IMR-90 (cell line): ENCODE results near the gene FES. TPM values are rescaled to one million over a fixed set of nuclear protein-coding genes. Genes with fewer than 3 reads are reported as not detected.

Source experiments
- ATAC-seq: fragments of 200-7000 bp; cut with Tn5 transposase; 2 replicates; pipeline ENCODE4 v1.9.1; 2020; ENCODE audit warnings: low read depth, mild to moderate bottlenecking, moderate library complexity
- BruUV-seq: library from RNA; stranded (reverse); fragments of 400-500 nt; replicated peaks from 2 replicates; lab custom pipeline; 2021; lab: Mats Ljungman, UMichigan
- CTCF ChIA-PET: fragments of 300-600 bp; formaldehyde crosslinking; extraction: SDS; loops from one replicate; lab custom pipeline; 2021; ENCODE audit warnings: antibody characterized with exemption; lab: Yijun Ruan, JAX
- POLR2A ChIA-PET: fragments of 300-600 bp; sonication (Branson Sonifier 250); formaldehyde crosslinking; loops from one replicate; lab custom pipeline; 2022; ENCODE audit warnings: antibody characterized with exemption; ENCODE audit not compliant: unreplicated experiment; lab: Charles Lee
- DNase-seq: peaks from one replicate; pipeline ENCODE4 v3.0.0; 2013
- H2AFZ ChIP-seq: replicated peaks from 2 replicates; pipeline ENCODE3; 2013; ENCODE audit warnings: low read length, mild to moderate bottlenecking; ENCODE audit not compliant: poor library complexity
- H2AK5ac ChIP-seq: 2 replicates; pipeline ENCODE4 v1.6.1; 2013; ENCODE audit warnings: low read depth, low read length, inconsistent platforms
- H2AK9ac ChIP-seq: replicated peaks from 2 replicates; pipeline ENCODE3; 2013; ENCODE audit warnings: mild to moderate bottlenecking, low read depth, low read length, moderate library complexity; ENCODE audit not compliant: poor library complexity
- H2BK120ac ChIP-seq: 2 replicates; pipeline ENCODE4 v1.6.1; 2013; ENCODE audit warnings: low read depth, low read length, inconsistent platforms
- H2BK15ac ChIP-seq: 3 replicates; pipeline ENCODE4 v1.6.1; 2013; ENCODE audit warnings: low read depth, low read length, inconsistent platforms
- H2BK20ac ChIP-seq: 2 replicates; pipeline ENCODE4 v1.6.1; 2013; ENCODE audit warnings: low read depth, mild to moderate bottlenecking, inconsistent platforms, low read length, moderate library complexity
- H2BK5ac ChIP-seq: 2 replicates; pipeline ENCODE4 v1.6.1; 2013; ENCODE audit warnings: mild to moderate bottlenecking, low read depth, low read length, inconsistent platforms; ENCODE audit not compliant: poor library complexity, severe bottlenecking
- H3K14ac ChIP-seq: replicated peaks from 2 replicates; pipeline ENCODE4 v1.6.1; 2013; ENCODE audit warnings: low read depth, low read length, inconsistent platforms
- H3K18ac ChIP-seq: 2 replicates; pipeline ENCODE4 v1.6.1; 2013; ENCODE audit warnings: low read depth, low read length, control low read depth
- H3K23ac ChIP-seq: 2 replicates; pipeline ENCODE4 v1.6.1; 2013; ENCODE audit warnings: low read depth, low read length, inconsistent platforms
- H3K27ac ChIP-seq: 2 replicates; pipeline ENCODE4 v1.5.1; 2013; ENCODE audit warnings: mild to moderate bottlenecking, control low read depth, low read length; ENCODE audit not compliant: insufficient read depth
- H3K27me3 ChIP-seq: 2 replicates; pipeline ENCODE4 v1.6.1; 2013; ENCODE audit warnings: low read length; ENCODE audit not compliant: control insufficient read depth, insufficient read depth
- H3K36me3 ChIP-seq: 2 replicates; pipeline ENCODE4 v1.6.1; 2013; ENCODE audit warnings: low read length, mixed read lengths; ENCODE audit not compliant: control insufficient read depth, insufficient read depth
- H3K4ac ChIP-seq: 2 replicates; pipeline ENCODE4 v1.6.1; 2013; ENCODE audit warnings: low read depth, low read length, inconsistent platforms
- H3K4me1 ChIP-seq: 2 replicates; pipeline ENCODE4 v1.6.1; 2013; ENCODE audit warnings: low read length, mixed read lengths; ENCODE audit not compliant: control insufficient read depth, insufficient read depth
- H3K4me2 ChIP-seq: 2 replicates; pipeline ENCODE4 v1.6.1; 2013; ENCODE audit warnings: low read depth, mild to moderate bottlenecking, control low read depth, low read length, moderate library complexity
- H3K4me3 ChIP-seq: 2 replicates; pipeline ENCODE4 v1.5.1; 2013; ENCODE audit warnings: low read depth, mild to moderate bottlenecking, control low read depth, low read length, moderate library complexity; ENCODE audit not compliant: insufficient read depth
- H3K56ac ChIP-seq: 2 replicates; pipeline ENCODE4 v1.6.1; 2013; ENCODE audit warnings: low read length, inconsistent platforms; ENCODE audit not compliant: insufficient read depth; ENCODE audit errors: extremely low read depth
- H3K79me1 ChIP-seq, 2 experiments: 2 replicates each; pipeline ENCODE4 v1.6.1; 2013; ENCODE audit warnings: low read length in 2 of 2, inconsistent platforms in 1 of 2, low read depth in 1 of 2
- H3K9ac ChIP-seq: 2 replicates; pipeline ENCODE4 v1.6.1; 2013; ENCODE audit warnings: low read depth, low read length, control low read depth
- H3K9me1 ChIP-seq: 2 replicates; pipeline ENCODE4 v1.6.1; 2013; ENCODE audit warnings: low read length, inconsistent platforms; ENCODE audit not compliant: insufficient read depth
- H3K9me3 ChIP-seq: 2 replicates; pipeline ENCODE4 v1.6.1; 2013; ENCODE audit warnings: low read length; ENCODE audit not compliant: control insufficient read depth, insufficient read depth
- H4K20me1 ChIP-seq: 2 replicates; pipeline ENCODE4 v1.6.1; 2013; ENCODE audit warnings: low read length, inconsistent platforms; ENCODE audit not compliant: insufficient read depth
- H4K5ac ChIP-seq: 2 replicates; pipeline ENCODE4 v1.6.1; 2013; ENCODE audit warnings: mild to moderate bottlenecking, low read depth, low read length, control low read depth
- H4K8ac ChIP-seq, 2 experiments: 2 replicates each; pipeline ENCODE4 v1.6.1; 2013; ENCODE audit warnings: low read depth in 2 of 2, low read length in 2 of 2, control low read depth in 1 of 2, inconsistent platforms in 1 of 2
- H4K91ac ChIP-seq: 2 replicates; pipeline ENCODE4 v1.6.1; 2013; ENCODE audit warnings: low read depth, low read length, inconsistent platforms; ENCODE audit not compliant: insufficient read depth
- BHLHE40 ChIP-seq: fragments of 150-350 bp; IDR thresholded peaks from 2 replicates; pipeline ENCODE4 v1.6.1; 2016; ENCODE audit warnings: mild to moderate bottlenecking, low read depth, low read length
- CEBPB ChIP-seq: IDR thresholded peaks from 2 replicates; pipeline ENCODE4 v1.6.1; 2012; ENCODE audit warnings: low read depth, low read length, improper control_type of control experiment
- CHD1 ChIP-seq: IDR thresholded peaks from 2 replicates; pipeline ENCODE4 v1.6.1; 2012; ENCODE audit warnings: low read depth, low read length, improper control_type of control experiment
- FOS ChIP-seq: fragments of 150-350 bp; IDR thresholded peaks from 2 replicates; pipeline ENCODE4 v1.6.1; 2016; ENCODE audit warnings: low read depth, low read length
- MAFK ChIP-seq: IDR thresholded peaks from 2 replicates; pipeline ENCODE4 v1.6.1; 2012; ENCODE audit warnings: low read depth, low read length, improper control_type of control experiment
- MAZ ChIP-seq: IDR thresholded peaks from 2 replicates; pipeline ENCODE4 v1.6.1; 2012; ENCODE audit warnings: low read depth, mild to moderate bottlenecking, low read length, improper control_type of control experiment, moderate library complexity, borderline replicate concordance
- MXI1 ChIP-seq: IDR thresholded peaks from 2 replicates; pipeline ENCODE4 v1.6.1; 2012; ENCODE audit warnings: low read depth, mild to moderate bottlenecking, low read length, moderate library complexity, borderline replicate concordance
- NFE2L2 ChIP-seq: fragments of 150-350 bp; IDR thresholded peaks from 2 replicates; pipeline ENCODE4 v1.6.1; 2016; ENCODE audit warnings: low read depth, mild to moderate bottlenecking, low read length
- POLR2A ChIP-seq: IDR thresholded peaks from 2 replicates; pipeline ENCODE4 v1.6.1; 2012; ENCODE audit warnings: mild to moderate bottlenecking, low read depth, low read length
- RAD21 ChIP-seq: IDR thresholded peaks from 2 replicates; pipeline ENCODE4 v1.6.1; 2012; ENCODE audit warnings: low read length, improper control_type of control experiment
- RCOR1 ChIP-seq: IDR thresholded peaks from 2 replicates; pipeline ENCODE4 v1.6.1; 2012; ENCODE audit warnings: mild to moderate bottlenecking, low read length, improper control_type of control experiment; ENCODE audit not compliant: insufficient replicate concordance
- RFX5 ChIP-seq: IDR thresholded peaks from 2 replicates; pipeline ENCODE4 v1.8.0; 2012; ENCODE audit warnings: low read depth, mild to moderate bottlenecking, low read length, moderate library complexity
- SMC3 ChIP-seq: fragments of 150-350 bp; IDR thresholded peaks from 2 replicates; pipeline ENCODE4 v1.6.1; 2016; ENCODE audit warnings: low read depth, mild to moderate bottlenecking, antibody characterized with exemption, low read length, moderate library complexity
- USF2 ChIP-seq: fragments of 150-350 bp; IDR thresholded peaks from 2 replicates; pipeline ENCODE4 v1.6.1; 2017; ENCODE audit warnings: mild to moderate bottlenecking, antibody characterized with exemption, low read length, low read depth
- WGBS, 2 experiments: methylation state at CpG; one replicate each; pipeline versions ENCODE4 v1.1.5 to v1.1.7; 2013; ENCODE audit warnings: missing lambda C conversion rate in 2 of 2; ENCODE audit not compliant: insufficient read length in 1 of 2; ENCODE audit errors: extremely low coverage in 2 of 2; 5-methylcytosine and 5-hydroxymethylcytosine counted together
- dilution Hi-C: fragments of 300-500 bp; cut with HindIII; formaldehyde crosslinking; loops from one replicate; pipeline ENCODE4 v1.14.3; 2018; ENCODE audit warnings: low sequenced_read_pairs; ENCODE audit not compliant: unreplicated experiment
- in situ Hi-C: fragments of 300-500 bp; cut with MboI; formaldehyde crosslinking; loops from 3 replicates; pipeline ENCODE4 v1.14.3; 2019; ENCODE audit warnings: low sequenced_read_pairs, inconsistent platforms, mixed read lengths
- intact Hi-C: fragments of 100-400 bp; cut with micrococcal nuclease; formaldehyde crosslinking; loops from 2 replicates; pipeline ENCODE4 v1.10.0; 2022
- polyA plus RNA-seq, 3 experiments: library from polyadenylated mRNA; depleted of rRNA; stranded (reverse); fragments of >200 nt; gene quantifications; 2 replicates each; pipeline ENCODE4 v1.2.3, GENCODE V29; 2012; ENCODE audit warnings: low replicate concordance in 1 of 3
- total RNA-seq: library from RNA; depleted of rRNA; stranded (reverse); fragments of >200 nt; gene quantifications from 2 replicates; pipeline ENCODE4 v1.2.3, GENCODE V29; 2012
- TF ChIP-seq, protein P1 (sequence below): fragments of 150-350 bp; IDR thresholded peaks from 2 replicates; pipeline ENCODE4 v1.6.1; 2016; ENCODE audit warnings: low read depth, mild to moderate bottlenecking, low read length, moderate library complexity, borderline replicate concordance
- TF ChIP-seq, protein P2 (sequence below): conservative IDR thresholded peaks from 2 replicates; pipeline ENCODE4 v1.5.1; 2012; ENCODE audit warnings: mild to moderate bottlenecking, low read depth, low read length, improper control_type of control experiment

Gene FES
- total and polyA plus RNA-seq, 2 of the 4 experiments (the other 2 are of a cell fraction) = 10.5 to 11.7 TPM

GRCh38 chr15:90865702-90866101 is 18.6 kb upstream of the FES start:
- Histone ChIP-seq H3K4me2 (no peak overlapping the region), H3K4ac (no peak overlapping the region), H2AK9ac (no peak overlapping the region), H2BK120ac (no peak overlapping the region), H3K9me1 (peaks cover 8% of the 10 kb centered on the region), H3K36me3 (no peaks in the 10 kb centered on the region), H4K5ac (no peak overlapping the region), H3K23ac (no peak overlapping the region), H2BK20ac (no peak overlapping the region), H4K8ac (no peak overlapping the region), H3K79me1 (peaks cover 4 to 13% of the 10 kb centered on the region in 2 experiments; a peak in 2 of 4 replicates), H3K4me3 (no peak overlapping the region), H3K18ac (no peak overlapping the region), H3K27me3 (no peaks in the 10 kb centered on the region; the same call in 1 of the 2 replicates), H3K27ac (no peak overlapping the region), H3K4me1 (peaks cover 13% of the 10 kb centered on the region), H2BK15ac (no peak overlapping the region), H4K91ac (no peak overlapping the region), H3K14ac (no peak overlapping the region), H2AFZ (no peak overlapping the region), H4K20me1 (no peaks in the 10 kb centered on the region), H2AK5ac (no peak overlapping the region), H3K9ac (no peak overlapping the region), H2BK5ac (no peak overlapping the region), H3K9me3 (no peaks in the 10 kb centered on the region), H3K56ac (no peak overlapping the region)
- ChIA-PET CTCF (no interaction called here), POLR2A (interaction anchor here (0.5 kb wide), 1 partner anchor 14 kb away, joined by 8 read pairs; no protein-coding TSS in a partner anchor)
- dilution Hi-C loops (no loop called here), in situ Hi-C loops (no loop called here), intact Hi-C loops (no loop called here)
- ATAC-seq (no peak), DNase-seq (no peak)
- WGBS, 2 experiments = 90% methylated on average over 2 of the region's 4 CpGs; no CpG with 5 or more reads in 1 of the 2 experiments
- no TSS peak for BruUV-seq
- no peak for TF ChIP-seq RCOR1
- TF ChIP-seq SMC3 = no peak
- TF ChIP-seq, protein P1, sequence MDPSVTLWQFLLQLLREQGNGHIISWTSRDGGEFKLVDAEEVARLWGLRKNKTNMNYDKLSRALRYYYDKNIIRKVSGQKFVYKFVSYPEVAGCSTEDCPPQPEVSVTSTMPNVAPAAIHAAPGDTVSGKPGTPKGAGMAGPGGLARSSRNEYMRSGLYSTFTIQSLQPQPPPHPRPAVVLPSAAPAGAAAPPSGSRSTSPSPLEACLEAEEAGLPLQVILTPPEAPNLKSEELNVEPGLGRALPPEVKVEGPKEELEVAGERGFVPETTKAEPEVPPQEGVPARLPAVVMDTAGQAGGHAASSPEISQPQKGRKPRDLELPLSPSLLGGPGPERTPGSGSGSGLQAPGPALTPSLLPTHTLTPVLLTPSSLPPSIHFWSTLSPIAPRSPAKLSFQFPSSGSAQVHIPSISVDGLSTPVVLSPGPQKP = no peak
- TF ChIP-seq NFE2L2 = no peak
- TF ChIP-seq MAFK = no peak
- no peak for TF ChIP-seq BHLHE40
- no peak for TF ChIP-seq MXI1
- no peak for TF ChIP-seq MAZ
- TF ChIP-seq CHD1 = no peak
- TF ChIP-seq, protein P2, sequence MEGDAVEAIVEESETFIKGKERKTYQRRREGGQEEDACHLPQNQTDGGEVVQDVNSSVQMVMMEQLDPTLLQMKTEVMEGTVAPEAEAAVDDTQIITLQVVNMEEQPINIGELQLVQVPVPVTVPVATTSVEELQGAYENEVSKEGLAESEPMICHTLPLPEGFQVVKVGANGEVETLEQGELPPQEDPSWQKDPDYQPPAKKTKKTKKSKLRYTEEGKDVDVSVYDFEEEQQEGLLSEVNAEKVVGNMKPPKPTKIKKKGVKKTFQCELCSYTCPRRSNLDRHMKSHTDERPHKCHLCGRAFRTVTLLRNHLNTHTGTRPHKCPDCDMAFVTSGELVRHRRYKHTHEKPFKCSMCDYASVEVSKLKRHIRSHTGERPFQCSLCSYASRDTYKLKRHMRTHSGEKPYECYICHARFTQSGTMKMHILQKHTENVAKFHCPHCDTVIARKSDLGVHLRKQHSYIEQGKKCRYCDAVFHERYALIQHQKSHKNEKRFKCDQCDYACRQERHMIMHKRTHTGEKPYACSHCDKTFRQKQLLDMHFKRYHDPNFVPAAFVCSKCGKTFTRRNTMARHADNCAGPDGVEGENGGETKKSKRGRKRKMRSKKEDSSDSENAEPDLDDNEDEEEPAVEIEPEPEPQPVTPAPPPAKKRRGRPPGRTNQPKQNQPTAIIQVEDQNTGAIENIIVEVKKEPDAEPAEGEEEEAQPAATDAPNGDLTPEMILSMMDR = no peak
- no peak for TF ChIP-seq RFX5
- no peak for TF ChIP-seq CEBPB
- TF ChIP-seq RAD21 = no peak
- no peak for TF ChIP-seq FOS
- TF ChIP-seq USF2 = no peak
- TF ChIP-seq POLR2A = no peak
